Measurements from ENCODE around the gene SLC15A5.

Gene SLC15A5

DNA sequence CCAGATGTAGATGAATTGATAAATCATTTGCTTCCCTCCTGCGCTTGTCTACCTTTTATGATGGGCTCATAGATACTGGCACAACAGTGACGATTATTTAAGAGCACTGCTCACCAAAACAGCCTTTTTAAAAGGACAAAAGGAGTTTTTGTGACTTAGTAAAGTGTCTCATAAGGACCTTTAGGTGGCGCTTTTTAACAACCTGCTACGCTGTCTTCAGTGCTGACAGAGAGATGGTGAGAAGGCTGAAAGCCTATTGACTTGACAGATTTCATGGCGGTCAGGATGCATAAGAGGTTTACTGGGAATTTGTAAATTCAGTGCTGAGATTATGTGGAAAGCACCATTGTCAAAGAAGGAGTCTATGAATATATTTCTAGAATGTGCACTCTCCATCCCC lies 87.6 kb downstream of the SLC15A5 start:
- Mint-ChIP-seq H3K9me3 (no peaks in the 10 kb centered on the region), H3K4me3 (no peak overlapping the region), H3K27ac (no peak overlapping the region), H3K27me3 (ENCODE audit: low read depth, poor library complexity) (peaks cover 6% of the 10 kb centered on the region), H3K4me1 (peaks cover 4% of the 10 kb centered on the region), H3K36me3 (ENCODE audit: low read depth) (no peaks in the 10 kb centered on the region)
- TF ChIP-seq, protein P1, sequence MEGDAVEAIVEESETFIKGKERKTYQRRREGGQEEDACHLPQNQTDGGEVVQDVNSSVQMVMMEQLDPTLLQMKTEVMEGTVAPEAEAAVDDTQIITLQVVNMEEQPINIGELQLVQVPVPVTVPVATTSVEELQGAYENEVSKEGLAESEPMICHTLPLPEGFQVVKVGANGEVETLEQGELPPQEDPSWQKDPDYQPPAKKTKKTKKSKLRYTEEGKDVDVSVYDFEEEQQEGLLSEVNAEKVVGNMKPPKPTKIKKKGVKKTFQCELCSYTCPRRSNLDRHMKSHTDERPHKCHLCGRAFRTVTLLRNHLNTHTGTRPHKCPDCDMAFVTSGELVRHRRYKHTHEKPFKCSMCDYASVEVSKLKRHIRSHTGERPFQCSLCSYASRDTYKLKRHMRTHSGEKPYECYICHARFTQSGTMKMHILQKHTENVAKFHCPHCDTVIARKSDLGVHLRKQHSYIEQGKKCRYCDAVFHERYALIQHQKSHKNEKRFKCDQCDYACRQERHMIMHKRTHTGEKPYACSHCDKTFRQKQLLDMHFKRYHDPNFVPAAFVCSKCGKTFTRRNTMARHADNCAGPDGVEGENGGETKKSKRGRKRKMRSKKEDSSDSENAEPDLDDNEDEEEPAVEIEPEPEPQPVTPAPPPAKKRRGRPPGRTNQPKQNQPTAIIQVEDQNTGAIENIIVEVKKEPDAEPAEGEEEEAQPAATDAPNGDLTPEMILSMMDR (IDR thresholded peaks at IDR 0.05): peak; percentile 22
- DNase-seq: no peak

DNA sequence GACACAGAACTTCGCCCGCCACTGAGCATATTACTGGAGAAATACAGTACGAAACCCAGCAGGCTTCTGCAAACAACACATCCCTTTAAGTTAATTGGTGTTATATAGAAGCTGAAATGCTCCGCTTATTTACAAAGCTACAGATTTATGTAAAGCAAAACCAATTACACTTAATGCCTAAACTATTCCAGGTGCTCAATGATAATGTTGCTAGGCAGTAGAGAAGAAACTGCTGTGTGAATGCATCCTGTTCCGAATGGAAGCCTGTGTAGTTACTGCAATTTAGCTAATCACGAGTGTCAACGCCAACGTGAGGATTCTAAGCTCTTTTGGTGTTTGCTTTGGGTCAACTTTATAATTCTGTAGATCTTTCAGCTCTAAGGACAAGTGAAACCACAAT lies 89.8 kb downstream of the SLC15A5 start:
- Mint-ChIP-seq H3K36me3 (ENCODE audit: low read depth) (no peaks in the 10 kb centered on the region), H3K4me1 (peaks cover 12% of the 10 kb centered on the region), H3K27ac (no peak overlapping the region), H3K27me3 (ENCODE audit: low read depth, poor library complexity) (peaks cover 6% of the 10 kb centered on the region), H3K4me3 (no peak overlapping the region), H3K9me3 (no peaks in the 10 kb centered on the region)
- TF ChIP-seq, protein P1 (IDR thresholded peaks at IDR 0.05): no peak
- DNase-seq: no peak

DNA sequence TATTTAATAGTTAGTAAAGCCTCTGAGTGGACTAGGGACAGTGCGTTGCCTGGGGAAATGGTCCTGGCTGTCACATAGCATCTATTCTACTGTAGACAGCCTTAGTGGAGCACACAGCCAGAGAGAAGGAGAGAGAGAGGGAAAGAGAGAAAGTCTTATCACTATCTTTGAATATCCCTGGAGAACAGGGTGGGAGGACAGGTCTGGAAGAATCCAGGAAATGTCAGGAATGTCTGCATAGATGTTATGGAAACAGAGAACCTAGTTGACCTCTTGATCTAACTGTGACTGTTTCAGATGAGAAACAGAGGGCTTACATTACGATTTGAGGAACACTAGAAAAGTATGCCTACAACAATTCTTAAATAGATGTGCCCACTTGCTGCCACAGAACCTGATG lies 92.8 kb downstream of the SLC15A5 start:
- peaks cover 12% of the 10 kb centered on the region for H3K4me1 Mint-ChIP-seq
- H3K27me3 Mint-ChIP-seq (ENCODE audit: low read depth, poor library complexity): no peaks in the 10 kb centered on the region
- no peak for DNase-seq
- H3K27ac Mint-ChIP-seq: peak overlapping the region; percentile 20
- H3K9me3 Mint-ChIP-seq: peaks cover 4% of the 10 kb centered on the region
- H3K4me3 Mint-ChIP-seq: no peak overlapping the region
- TF ChIP-seq, protein P1 (IDR thresholded peaks at IDR 0.05): no peak
- H3K36me3 Mint-ChIP-seq (ENCODE audit: low read depth): no peaks in the 10 kb centered on the region

DNA sequence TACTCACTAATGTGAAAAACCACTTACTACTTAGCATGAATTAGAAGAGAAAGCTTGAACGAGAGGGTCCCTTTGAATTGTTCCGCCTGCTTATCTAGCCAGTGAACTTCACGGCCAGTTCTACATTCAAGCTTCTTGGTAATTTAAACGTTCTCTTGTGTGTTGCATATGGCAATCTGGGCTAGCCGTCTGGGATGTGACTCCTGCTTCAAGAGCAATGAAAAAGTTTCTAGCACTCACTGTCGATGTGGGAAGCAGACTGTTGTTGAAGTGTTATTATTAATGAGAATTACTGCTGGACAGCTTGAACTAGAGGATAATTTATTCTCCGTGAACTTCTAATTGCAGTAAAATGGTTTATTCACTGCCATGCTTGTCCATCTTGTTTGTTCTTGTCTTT lies 93.9 kb downstream of the SLC15A5 start:
- no peak overlapping the region for H3K27ac Mint-ChIP-seq
- no peaks in the 10 kb centered on the region for H3K27me3 Mint-ChIP-seq (ENCODE audit: low read depth, poor library complexity)

DNA sequence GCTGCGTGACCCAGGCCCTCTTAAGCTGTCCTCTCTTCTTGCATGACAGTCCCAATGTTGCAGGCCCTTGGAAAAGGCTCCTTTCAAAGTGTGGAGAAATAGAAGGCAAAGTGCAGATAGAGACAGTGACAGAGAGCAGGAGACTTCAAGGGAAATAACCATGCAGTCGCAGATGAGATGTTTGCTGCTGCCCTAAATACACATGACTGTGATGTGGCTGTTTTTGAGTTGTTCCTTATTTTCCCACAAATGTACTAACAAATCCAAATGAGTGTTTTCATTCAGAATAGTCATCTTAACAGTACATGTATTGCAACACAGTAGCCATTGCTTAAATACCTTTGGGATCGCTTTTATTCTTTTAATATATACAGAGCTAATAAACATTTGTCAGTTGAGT lies 101.6 kb downstream of the SLC15A5 start:
- Mint-ChIP-seq H3K36me3 (ENCODE audit: low read depth) (no peaks in the 10 kb centered on the region), H3K27me3 (ENCODE audit: low read depth, poor library complexity) (no peaks in the 10 kb centered on the region), H3K9me3 (peaks cover 4% of the 10 kb centered on the region), H3K27ac (no peak overlapping the region), H3K4me1 (no peaks in the 10 kb centered on the region), H3K4me3 (no peak overlapping the region)
- TF ChIP-seq, protein P1 (IDR thresholded peaks at IDR 0.05): no peak
- DNase-seq: no peak

More for the DNA sequence above, 93.9 kb downstream of the SLC15A5 start:
- H3K4me1 Mint-ChIP-seq: peaks cover 12% of the 10 kb centered on the region
- peaks cover 4% of the 10 kb centered on the region for H3K9me3 Mint-ChIP-seq
- no peaks in the 10 kb centered on the region for H3K36me3 Mint-ChIP-seq (ENCODE audit: low read depth)
- no peak overlapping the region for H3K4me3 Mint-ChIP-seq
- TF ChIP-seq, protein P1 (IDR thresholded peaks at IDR 0.05): no peak
- no peak for DNase-seq

DNA sequence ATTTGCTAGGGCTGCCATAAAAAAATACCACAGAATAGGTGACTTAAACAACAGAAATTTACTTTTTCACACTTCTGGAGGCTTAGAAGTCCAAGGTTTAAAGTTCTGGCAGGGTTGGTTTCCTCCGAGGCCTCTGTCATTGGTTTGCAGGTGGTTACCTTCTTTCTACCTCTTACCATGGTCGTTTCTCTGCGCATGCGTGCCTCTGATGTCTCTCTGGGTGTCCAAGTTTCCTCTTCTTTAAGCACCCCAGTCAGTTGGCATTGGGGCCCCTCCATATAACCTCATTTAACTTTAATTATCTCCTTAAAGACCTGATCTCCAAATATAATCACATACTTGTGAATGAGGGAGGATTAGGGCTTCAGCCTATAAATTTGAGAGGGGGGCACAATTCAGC lies 103.2 kb downstream of the SLC15A5 start:
- TF ChIP-seq, protein P1 (IDR thresholded peaks at IDR 0.05): no peak
- no peak for DNase-seq
- Mint-ChIP-seq H3K4me1 (no peaks in the 10 kb centered on the region), H3K4me3 (no peak overlapping the region), H3K36me3 (ENCODE audit: low read depth) (no peaks in the 10 kb centered on the region), H3K27me3 (ENCODE audit: low read depth, poor library complexity) (peaks cover 3% of the 10 kb centered on the region), H3K9me3 (no peaks in the 10 kb centered on the region), H3K27ac (no peak overlapping the region)

Data from nephron progenitor cell (in vitro differentiated cells).